Subcutaneous adipose tissue (tissue), 4 donors: ENCODE data around the gene C1orf115. TPM values are rescaled to one million over a fixed set of nuclear protein-coding genes. Genes with fewer than 3 reads are reported as not detected.

ENCODE experiments used
- CTCF ChIP-seq: fragments of 450-650 bp; IDR thresholded peaks from one replicate; pipeline ENCODE4 v1.5.1; 2016; ENCODE audit warnings: low read depth, mild to moderate bottlenecking, control low read depth, antibody characterized with exemption, moderate library complexity
- total RNA-seq, 4 donors: library from RNA; depleted of rRNA; stranded (reverse); fragments of >200 nt; gene quantifications; one replicate each; pipeline ENCODE4 v1.1.0, GENCODE V29; 2016

The C1orf115 gene
- total RNA-seq, 4 donors from 2014 or later = 29.5 to 63.9 (median 36.1) TPM

- TF ChIP-seq CTCF = no peak
Measured at GRCh38 chr1:220696226-220696862, 6.2 kb downstream of the C1orf115 start.

GRCh38 chr1:220696863-220697231 is 6.7 kb downstream of the C1orf115 start:
- no peak for TF ChIP-seq CTCF

GRCh38 chr1:220697326-220697725 is 7.2 kb downstream of the C1orf115 start:
- no peak for TF ChIP-seq CTCF

- TF ChIP-seq CTCF = no peak
Measured at GRCh38 chr1:220698607-220699016, 8.4 kb downstream of the C1orf115 start.

- TF ChIP-seq CTCF = no peak
Measured at GRCh38 chr1:220699044-220699443, 8.9 kb downstream of the C1orf115 start.

- no peak for TF ChIP-seq CTCF
Measured at GRCh38 chr1:220700556-220701179, 10.5 kb downstream of the C1orf115 start.

- TF ChIP-seq CTCF = no peak
Measured at GRCh38 chr1:220701974-220702373, 11.8 kb downstream of the C1orf115 start.
